Activated CD8-positive, alpha-beta memory T cell treated with anti-CD3 and anti-CD28 coated beads, Interleukin-2, amount 10 ng/mL, durations not matched to agents 7 days and 5 days (primary cell): ENCODE results near the gene DDX24. TPM values are rescaled to one million over a fixed set of nuclear protein-coding genes. Genes with fewer than 3 reads are reported as not detected.

Experiments
- ATAC-seq: fragments of 150-1000 bp; cut with Tn5 transposase; one replicate; pipeline ENCODE4 v1.10.0; 2021; ENCODE audit warnings: moderate library complexity
- CTCF ChIA-PET: fragments of 350-600 bp; sonication (Branson Sonifier 250); formaldehyde crosslinking; loops from one replicate; lab custom pipeline; 2021; ENCODE audit warnings: antibody characterized with exemption; lab: Charles Lee
- DNase-seq: peaks from one replicate; pipeline ENCODE4 v3.0.0-alpha.2; 2020
- H3K27ac Mint-ChIP-seq: one replicate; pipeline ENCODE4 v1.8.0; 2021; ENCODE audit warnings: mild to moderate bottlenecking, mixed read lengths
- H3K27me3 Mint-ChIP-seq: one replicate; pipeline ENCODE4 v1.8.0; 2021; ENCODE audit warnings: mixed read lengths
- H3K36me3 Mint-ChIP-seq: one replicate; pipeline ENCODE4 v1.8.0; 2021; ENCODE audit warnings: mild to moderate bottlenecking, mixed read lengths
- H3K4me1 Mint-ChIP-seq: one replicate; pipeline ENCODE4 v1.8.0; 2021; ENCODE audit warnings: mixed read lengths
- H3K4me3 Mint-ChIP-seq: one replicate; pipeline ENCODE4 v1.8.0; 2021; ENCODE audit warnings: mild to moderate bottlenecking, moderate library complexity, mixed read lengths
- H3K9me3 Mint-ChIP-seq: one replicate; pipeline ENCODE4 v1.8.0; 2022; ENCODE audit warnings: low read depth, mixed read lengths
- total RNA-seq, 2 experiments: library from RNA; stranded (reverse); gene quantifications; one replicate each; pipeline ENCODE4 v1.2.3, GENCODE V29; 2021

Gene DDX24
- total RNA-seq, 2 experiments from 2014 or later, result 211 to 244 TPM

DNA sequence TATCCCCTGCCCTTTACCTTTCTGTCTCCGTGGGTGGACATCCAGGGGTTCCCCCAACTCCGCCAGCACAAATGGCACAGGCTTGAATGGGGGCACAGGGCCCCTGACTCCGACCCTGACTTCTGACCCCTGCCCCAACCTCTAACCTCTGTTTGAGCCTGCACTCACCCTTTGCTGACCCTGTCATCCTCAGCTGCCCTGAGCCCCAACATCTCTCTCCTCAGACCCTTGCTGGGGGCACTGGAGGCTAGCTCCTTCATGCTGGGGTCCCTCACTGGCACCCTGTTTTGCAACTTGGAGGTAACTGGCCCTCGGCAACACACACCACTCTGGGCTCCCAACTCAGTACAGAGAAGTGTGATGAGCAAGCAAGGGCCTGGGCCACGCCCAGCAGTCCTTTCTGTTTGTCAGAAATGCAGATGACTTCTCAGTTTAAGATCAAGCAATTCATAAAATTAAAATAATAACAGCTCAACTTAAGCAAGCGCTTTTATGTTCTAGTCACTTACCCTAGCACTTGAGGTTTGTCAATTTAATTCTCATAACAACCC, 31.6 kb upstream of the DDX24 start:
- DNase-seq, result no peak
- H3K27me3 Mint-ChIP-seq, result peaks cover 8% of the 10 kb centered on the region
- ATAC-seq, result no peak
- CTCF ChIA-PET, result interaction anchor here (1.4 to 1.5 kb wide), 2 partner anchors 24 to 77 kb away, joined by 5 read pairs; no protein-coding TSS in a partner anchor
- H3K36me3 Mint-ChIP-seq, result peaks cover 6% of the 10 kb centered on the region
- H3K4me1 Mint-ChIP-seq, result peaks cover 28% of the 10 kb centered on the region
- H3K27ac Mint-ChIP-seq, result no peak overlapping the region
- H3K4me3 Mint-ChIP-seq, result peak overlapping the region; percentile 69
- H3K9me3 Mint-ChIP-seq, result no peaks in the 10 kb centered on the region

DNA sequence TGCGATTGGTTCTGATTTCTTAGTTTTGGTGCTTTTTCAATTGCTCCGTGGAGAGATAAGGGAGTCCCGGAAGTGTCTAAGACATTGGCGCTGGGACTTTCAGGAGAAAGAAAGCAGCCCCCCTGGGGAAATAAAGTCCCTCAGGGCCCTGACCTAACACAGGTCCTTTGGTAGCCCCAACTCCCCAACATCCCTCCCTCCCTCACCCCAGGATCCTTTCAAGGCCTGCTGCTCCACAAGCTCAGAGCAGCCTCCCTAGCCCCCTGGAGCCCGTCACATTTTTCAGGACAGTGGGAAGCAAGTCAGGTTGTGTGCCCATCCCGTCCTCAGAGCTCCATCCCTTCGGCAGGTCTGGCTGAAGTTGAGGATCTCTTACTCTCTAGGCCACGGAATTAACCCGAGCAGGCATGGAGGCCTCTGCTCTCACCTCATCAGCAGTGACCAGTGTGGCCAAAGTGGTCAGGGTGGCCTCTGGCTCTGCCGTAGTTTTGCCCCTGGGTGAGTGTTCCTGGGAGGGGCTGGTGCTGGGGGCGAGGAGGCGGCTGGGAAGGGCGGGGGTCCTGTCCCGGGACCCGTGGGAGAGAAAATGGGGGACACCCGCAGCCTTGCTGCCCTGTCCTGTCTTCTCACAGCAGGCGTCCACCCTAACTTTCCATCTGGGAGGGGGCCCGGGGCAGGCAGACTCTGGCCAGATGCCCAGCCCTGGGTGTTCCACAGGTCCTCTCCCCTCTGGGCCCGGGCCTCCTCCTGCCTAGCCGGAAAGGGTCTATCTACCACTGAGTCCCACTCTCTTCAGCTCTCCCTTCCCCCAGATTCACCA, 30.5 kb upstream of the DDX24 start:
- ATAC-seq (no peak), DNase-seq (peak; percentile 29)
- Mint-ChIP-seq H3K4me3 (peak overlapping the region; percentile 69), H3K27ac (peak overlapping the region; percentile 82), H3K4me1 (peaks cover 25% of the 10 kb centered on the region), H3K9me3 (no peaks in the 10 kb centered on the region), H3K36me3 (peaks cover 6% of the 10 kb centered on the region), H3K27me3 (peaks cover 4% of the 10 kb centered on the region)
- CTCF ChIA-PET, result interaction anchor here (1.0 to 1.4 kb wide), 4 partner anchors 15 to 75 kb away, joined by 3 to 5 read pairs (median 3); no protein-coding TSS in a partner anchor

DNA sequence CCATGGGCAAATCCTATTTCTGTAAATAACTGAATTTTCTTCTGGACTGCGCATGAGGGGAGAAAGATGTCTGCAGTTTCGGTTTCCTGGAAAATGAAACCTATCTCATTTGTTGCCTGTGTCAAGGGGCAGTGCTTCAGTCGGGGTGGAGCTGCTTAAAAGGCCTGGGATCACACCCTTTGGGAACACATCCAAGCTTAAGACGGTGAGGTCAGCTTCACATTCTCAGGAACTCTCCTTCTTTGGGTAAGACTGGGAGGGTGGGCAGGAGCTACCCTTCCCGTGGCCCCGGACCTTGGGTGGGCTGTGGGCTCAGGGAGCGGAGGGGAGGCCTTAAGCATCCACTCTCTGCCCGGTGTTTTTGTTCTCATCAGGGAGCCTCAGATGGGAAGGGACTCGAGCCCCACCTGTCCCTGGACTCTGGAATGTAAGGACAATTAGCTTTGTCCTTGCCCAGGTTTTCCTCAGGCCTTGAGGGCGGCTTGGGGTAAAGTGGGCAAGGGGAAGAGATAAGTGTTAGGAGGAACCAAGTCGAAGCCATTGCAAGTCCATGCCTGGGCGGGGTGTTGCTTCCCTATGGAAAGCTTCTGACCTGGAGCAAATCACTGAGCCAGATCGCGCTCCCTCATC, 29.7 kb upstream of the DDX24 start, which contains the start of gene IFI27:
IFI27 (plus strand) TSS at position 185 of the 630 bp plus-strand sequence.
- DNase-seq, result peak; percentile 46
- peak within 1 kb of the TSS; percentile 69 for H3K4me3 Mint-ChIP-seq

DNA sequence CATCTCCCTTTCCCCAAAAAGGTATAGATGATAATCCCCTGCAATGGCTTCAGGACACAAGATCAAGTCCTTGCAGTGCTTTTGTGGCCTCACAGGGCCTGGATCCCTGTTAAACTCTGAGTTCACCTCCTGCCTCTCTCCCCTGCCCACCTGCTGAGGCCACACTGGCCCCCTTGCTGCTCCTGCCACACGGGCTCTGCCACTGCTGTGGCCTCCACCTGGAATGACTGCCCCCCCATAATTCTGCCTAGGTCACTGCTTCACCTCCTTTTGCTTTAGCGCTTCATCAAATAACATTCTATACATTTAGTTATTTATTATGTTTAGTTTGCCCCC, 28.9 kb upstream of the DDX24 start:
- CTCF ChIA-PET, result interaction anchor here (1.3 kb wide), 2 partner anchors 22 to 27 kb away, joined by 4 read pairs; no protein-coding TSS in a partner anchor
- H3K27me3 Mint-ChIP-seq, result no peaks in the 10 kb centered on the region
- H3K27ac Mint-ChIP-seq, result peak overlapping the region; percentile 82
- H3K4me3 Mint-ChIP-seq, result no peak overlapping the region
- DNase-seq (peak; percentile 26), ATAC-seq (no peak)
- peaks cover 24% of the 10 kb centered on the region for H3K4me1 Mint-ChIP-seq
- no peaks in the 10 kb centered on the region for H3K9me3 Mint-ChIP-seq
- H3K36me3 Mint-ChIP-seq, result peaks cover 6% of the 10 kb centered on the region

More for the DNA sequence above, 29.7 kb upstream of the DDX24 start, which contains the start of gene IFI27:
- Mint-ChIP-seq H3K4me1 (peaks cover 25% of the 10 kb centered on the region), H3K27ac (peak within 1 kb of the TSS; percentile 82), H3K9me3 (no peaks in the 10 kb centered on the region), H3K27me3 (peaks cover 4% of the 10 kb centered on the region), H3K36me3 (peaks cover 6% of the 10 kb centered on the region)
- ATAC-seq, result peak; percentile 64
- CTCF ChIA-PET, result interaction anchor here (1.0 to 1.2 kb wide), 3 partner anchors 15 to 27 kb away, joined by 3 read pairs; no protein-coding TSS in a partner anchor

DNA sequence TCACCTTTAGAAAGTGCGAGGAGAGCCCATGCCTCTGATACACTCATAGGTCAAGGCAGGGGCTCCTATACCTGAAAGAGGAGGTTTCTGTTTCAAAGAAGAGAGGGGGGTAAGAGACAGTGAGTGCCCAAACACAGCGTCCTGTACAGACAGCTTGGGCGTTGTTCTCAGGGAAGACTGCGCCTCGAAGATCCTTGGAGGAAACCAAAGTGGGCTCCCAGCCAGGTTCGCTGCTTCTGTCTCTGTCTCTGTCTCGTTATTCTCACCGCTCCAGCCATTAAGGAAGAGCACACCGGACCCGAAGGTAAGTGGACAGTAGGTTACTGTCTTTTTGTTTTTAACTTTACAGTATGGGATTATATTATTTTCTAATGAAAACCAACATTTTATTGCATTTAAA, 23.7 kb upstream of the DDX24 start:
- DNase-seq, result no peak
- no peaks in the 10 kb centered on the region for H3K4me1 Mint-ChIP-seq
- H3K36me3 Mint-ChIP-seq, result peaks cover 2% of the 10 kb centered on the region
- H3K4me3 Mint-ChIP-seq, result no peak overlapping the region
- no peaks in the 10 kb centered on the region for H3K27me3 Mint-ChIP-seq
- H3K27ac Mint-ChIP-seq, result no peak overlapping the region
- no peak for ATAC-seq
- CTCF ChIA-PET, result no interaction called here
- H3K9me3 Mint-ChIP-seq, result no peaks in the 10 kb centered on the region

DNA sequence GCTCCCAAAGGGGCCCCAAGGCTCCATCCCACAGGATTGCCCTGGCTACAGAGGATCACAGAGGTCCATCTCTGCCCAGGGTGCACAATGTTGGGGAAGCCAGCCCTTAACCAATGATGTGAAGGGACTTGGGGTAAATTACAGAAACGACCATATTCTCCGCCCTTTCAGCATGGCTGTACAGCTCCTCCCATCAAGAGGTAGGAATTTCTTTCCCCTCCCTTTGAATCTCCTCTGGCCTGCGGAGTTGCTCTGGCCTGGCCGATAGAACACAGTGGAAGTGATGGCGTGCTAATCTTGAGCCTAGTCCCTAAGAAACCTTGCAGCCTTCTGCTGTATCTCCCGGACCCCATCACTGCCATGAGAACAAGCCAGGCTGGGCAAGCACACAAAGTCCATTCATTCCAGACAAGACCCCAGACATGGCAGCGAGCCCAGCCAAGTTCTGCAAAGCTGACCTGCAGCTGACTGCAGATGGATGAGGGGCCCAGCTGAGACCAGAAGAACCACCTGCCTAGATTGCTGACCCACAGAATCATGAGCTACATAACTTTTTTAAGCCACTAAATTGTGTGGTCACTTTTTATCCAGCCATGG, 22.6 kb upstream of the DDX24 start:
- no peak overlapping the region for H3K27ac Mint-ChIP-seq

DNA sequence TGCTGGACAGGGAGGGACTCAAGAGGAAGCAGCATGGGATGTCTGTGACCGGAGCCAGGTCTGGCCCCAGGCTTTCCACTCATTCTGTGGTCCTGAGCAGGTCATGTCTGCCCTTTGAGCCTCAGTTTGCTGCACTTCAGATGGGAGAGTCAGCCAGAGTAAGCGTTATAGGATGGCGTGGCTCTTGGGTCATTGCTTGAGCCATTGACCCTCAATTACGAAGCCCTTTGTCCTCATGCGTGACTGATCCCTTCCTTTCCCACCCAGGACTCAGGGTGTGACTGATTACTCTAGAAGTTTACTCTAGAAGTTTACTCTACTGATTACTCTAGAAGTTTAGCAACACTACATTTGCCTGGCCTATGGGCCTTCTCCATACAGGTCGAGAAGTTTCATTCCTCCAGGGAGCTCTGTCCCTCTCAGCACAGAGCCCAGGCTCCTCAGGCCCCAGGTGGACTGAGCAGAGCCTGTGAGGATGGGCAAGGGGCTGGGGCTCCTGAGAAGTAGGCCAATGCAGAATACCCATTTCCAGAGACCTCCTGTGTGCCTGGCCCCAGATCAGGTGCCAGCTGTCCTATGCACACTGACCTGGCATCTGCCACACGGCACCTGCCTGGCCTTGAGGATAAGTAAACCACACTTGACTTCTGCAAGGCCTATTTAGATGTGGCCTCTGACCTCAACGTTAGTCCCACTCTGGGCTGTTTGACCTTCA, 21.9 kb upstream of the DDX24 start:
- Mint-ChIP-seq H3K36me3 (peaks cover 2% of the 10 kb centered on the region), H3K4me1 (no peaks in the 10 kb centered on the region), H3K4me3 (no peak overlapping the region), H3K27me3 (no peaks in the 10 kb centered on the region), H3K27ac (no peak overlapping the region), H3K9me3 (no peaks in the 10 kb centered on the region)
- DNase-seq (no peak), ATAC-seq (no peak)
- CTCF ChIA-PET, result interaction anchor here (0.6 kb wide), 1 partner anchor 299 kb away, joined by 3 read pairs; no protein-coding TSS in a partner anchor

More for the DNA sequence above, 22.6 kb upstream of the DDX24 start:
- H3K27me3 Mint-ChIP-seq, result no peaks in the 10 kb centered on the region
- peaks cover 2% of the 10 kb centered on the region for H3K36me3 Mint-ChIP-seq
- DNase-seq, result no peak
- H3K9me3 Mint-ChIP-seq, result no peaks in the 10 kb centered on the region
- no peaks in the 10 kb centered on the region for H3K4me1 Mint-ChIP-seq
- no peak overlapping the region for H3K4me3 Mint-ChIP-seq
- CTCF ChIA-PET, result interaction anchor here (0.6 kb wide), 1 partner anchor 300 kb away, joined by 3 read pairs; no protein-coding TSS in a partner anchor
- no peak for ATAC-seq

DNA sequence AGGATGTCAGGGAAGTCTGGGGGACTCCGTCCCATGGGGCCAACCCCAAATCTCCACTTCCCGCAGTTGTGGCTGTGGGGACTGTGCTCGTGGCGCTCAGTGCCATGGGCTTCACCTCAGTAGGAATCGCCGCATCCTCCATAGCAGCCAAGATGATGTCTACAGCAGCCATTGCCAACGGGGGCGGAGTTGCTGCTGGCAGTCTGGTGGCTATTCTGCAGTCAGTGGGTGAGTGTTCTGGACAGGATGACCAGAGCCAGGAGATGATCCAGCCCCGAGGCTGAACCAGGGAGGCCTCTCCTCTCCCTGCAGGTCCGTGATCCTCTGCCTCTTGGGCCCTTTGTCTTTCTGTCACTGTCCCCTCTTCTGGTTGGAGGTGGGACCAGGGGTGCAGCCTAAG, 20.7 kb upstream of the DDX24 start:
- Mint-ChIP-seq H3K27me3 (no peaks in the 10 kb centered on the region), H3K4me3 (no peak overlapping the region), H3K9me3 (no peaks in the 10 kb centered on the region), H3K27ac (no peak overlapping the region), H3K36me3 (no peaks in the 10 kb centered on the region), H3K4me1 (no peaks in the 10 kb centered on the region)
- CTCF ChIA-PET, result no interaction called here
- DNase-seq, result no peak
- no peak for ATAC-seq

DNA sequence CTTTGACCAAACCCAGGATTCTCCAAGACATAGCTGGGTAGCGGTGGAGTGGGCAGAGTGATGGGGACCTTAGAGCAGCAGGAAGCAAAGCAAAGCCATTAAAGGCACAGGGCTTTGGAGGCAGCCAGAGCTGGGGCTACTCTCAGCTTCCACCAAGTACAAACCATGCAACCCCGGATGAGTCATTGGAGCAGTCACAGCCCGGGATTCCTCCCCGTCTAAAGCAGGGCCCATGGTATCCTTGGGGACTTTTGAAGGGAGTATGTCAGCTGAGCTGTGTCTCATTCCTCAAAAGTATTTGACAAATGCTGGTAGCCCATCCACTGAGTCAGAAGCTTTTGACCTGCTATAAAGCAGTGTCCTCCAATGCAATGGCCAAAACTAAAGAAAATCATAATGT, 19.8 kb upstream of the DDX24 start:
- Mint-ChIP-seq H3K27ac (no peak overlapping the region), H3K36me3 (no peaks in the 10 kb centered on the region), H3K27me3 (no peaks in the 10 kb centered on the region), H3K4me1 (no peaks in the 10 kb centered on the region), H3K4me3 (no peak overlapping the region), H3K9me3 (no peaks in the 10 kb centered on the region)
- CTCF ChIA-PET, result interaction anchor here (1.3 kb wide), 1 partner anchor 100 kb away, joined by 3 read pairs; no protein-coding TSS in a partner anchor
- DNase-seq (no peak), ATAC-seq (no peak)

DNA sequence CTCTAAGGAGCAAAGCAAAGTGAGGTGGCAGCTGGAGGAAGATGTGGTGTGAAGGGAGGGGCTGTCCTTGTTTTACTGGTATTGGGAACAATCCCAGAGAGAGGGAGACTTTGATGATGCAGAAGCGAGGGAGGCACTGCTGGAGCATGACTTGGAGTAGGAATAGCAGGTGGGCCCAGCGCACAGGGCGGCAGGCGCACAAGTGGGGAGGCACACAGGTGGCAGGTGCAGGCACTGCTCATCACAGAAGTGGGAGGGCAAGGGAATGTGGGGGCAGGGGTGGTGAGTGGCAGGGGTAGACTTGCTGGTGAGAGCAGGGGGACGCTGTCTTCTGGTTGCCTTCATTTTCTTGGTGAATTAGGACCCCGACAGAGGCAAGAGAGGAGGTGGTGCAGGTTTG, 18.0 kb upstream of the DDX24 start:
- H3K4me3 Mint-ChIP-seq, result no peak overlapping the region
- no peak overlapping the region for H3K27ac Mint-ChIP-seq
- H3K9me3 Mint-ChIP-seq, result no peaks in the 10 kb centered on the region
- no peaks in the 10 kb centered on the region for H3K4me1 Mint-ChIP-seq
- H3K27me3 Mint-ChIP-seq, result no peaks in the 10 kb centered on the region
- ATAC-seq, result no peak
- CTCF ChIA-PET, result no interaction called here
- peaks cover 2% of the 10 kb centered on the region for H3K36me3 Mint-ChIP-seq
- DNase-seq, result peak; percentile 18

DNA sequence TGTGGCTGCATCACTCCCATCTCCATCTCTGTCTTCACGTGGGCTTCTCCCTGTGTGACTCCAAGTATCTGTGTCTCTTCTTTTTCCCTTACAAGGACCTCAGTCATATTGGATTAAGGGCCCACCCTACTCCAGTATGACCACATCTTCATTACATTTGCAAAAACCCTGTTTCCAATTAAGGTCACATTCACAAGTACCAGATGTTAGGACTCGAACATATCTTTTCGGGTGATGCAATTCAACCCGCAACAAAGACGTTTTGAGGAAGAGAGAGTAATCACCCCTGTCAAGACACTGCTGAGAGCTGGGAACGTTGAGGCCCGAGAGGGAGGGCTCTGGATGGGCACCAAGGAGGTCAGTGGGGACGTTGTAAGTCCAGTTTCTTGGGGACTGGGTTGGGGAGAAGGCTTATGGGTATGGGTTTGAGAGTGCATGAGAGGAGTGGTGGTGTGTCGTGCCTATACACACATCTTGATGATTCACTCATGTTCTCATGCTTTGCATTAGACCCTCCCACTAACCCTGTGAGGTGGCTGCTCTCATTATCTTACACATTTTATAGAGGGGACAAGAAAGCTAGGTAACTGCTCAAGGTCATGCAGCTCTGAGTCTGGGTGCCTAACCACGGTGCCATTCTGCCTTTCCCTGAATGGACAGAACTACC, 17.5 kb upstream of the DDX24 start:
- H3K27ac Mint-ChIP-seq, result no peak overlapping the region

DNA sequence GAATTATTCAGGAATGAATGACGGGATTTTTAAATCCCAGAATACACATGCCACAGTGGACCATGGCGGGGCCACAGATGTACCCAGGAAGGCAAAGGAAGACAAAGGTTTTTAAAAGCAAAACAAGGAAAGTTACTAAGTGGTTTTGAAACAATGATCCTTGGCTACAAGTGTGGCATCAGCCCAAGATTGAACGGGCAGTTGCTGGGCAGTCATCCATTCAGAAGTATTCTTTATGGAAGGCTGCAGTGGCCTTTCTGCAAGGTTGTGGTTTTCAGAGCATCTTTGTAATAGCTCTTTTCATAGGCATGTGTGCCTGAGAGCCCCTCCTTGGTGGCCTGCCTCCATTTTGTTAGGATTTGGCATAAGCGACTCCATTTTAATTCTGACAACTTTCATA, 16.1 kb upstream of the DDX24 start:
- no peak for ATAC-seq
- Mint-ChIP-seq H3K27me3 (no peaks in the 10 kb centered on the region), H3K4me3 (no peak overlapping the region), H3K4me1 (no peaks in the 10 kb centered on the region), H3K36me3 (peaks cover 2% of the 10 kb centered on the region), H3K27ac (no peak overlapping the region), H3K9me3 (no peaks in the 10 kb centered on the region)
- CTCF ChIA-PET, result interaction anchor here (0.6 kb wide), 1 partner anchor 158 kb away, joined by 5 read pairs; no protein-coding TSS in a partner anchor
- DNase-seq, result peak; percentile 4

More for the DNA sequence above, 17.5 kb upstream of the DDX24 start:
- CTCF ChIA-PET, result no interaction called here
- DNase-seq (peak; percentile 36), ATAC-seq (no peak)
- Mint-ChIP-seq H3K4me3 (no peak overlapping the region), H3K27me3 (no peaks in the 10 kb centered on the region), H3K4me1 (no peaks in the 10 kb centered on the region), H3K9me3 (no peaks in the 10 kb centered on the region), H3K36me3 (peaks cover 2% of the 10 kb centered on the region)
